VCaP (cell line): Measurements from ENCODE around the gene CD72.

Source experiments
- H3K27ac ChIP-seq: fragments of 450-650 bp; 2 replicates; pipeline ENCODE4 v1.5.1; 2017
- TF ChIP-seq, protein P1 (sequence below): fragments of 450-650 bp; conservative IDR thresholded peaks from 2 replicates; pipeline ENCODE4 v1.5.1; 2017; ENCODE audit warnings: mild to moderate bottlenecking, moderate library complexity

The CD72 gene

GRCh38 chr9:35579130-35579529 lies 39.1 kb downstream of the CD72 start:
- TF ChIP-seq, protein P1, sequence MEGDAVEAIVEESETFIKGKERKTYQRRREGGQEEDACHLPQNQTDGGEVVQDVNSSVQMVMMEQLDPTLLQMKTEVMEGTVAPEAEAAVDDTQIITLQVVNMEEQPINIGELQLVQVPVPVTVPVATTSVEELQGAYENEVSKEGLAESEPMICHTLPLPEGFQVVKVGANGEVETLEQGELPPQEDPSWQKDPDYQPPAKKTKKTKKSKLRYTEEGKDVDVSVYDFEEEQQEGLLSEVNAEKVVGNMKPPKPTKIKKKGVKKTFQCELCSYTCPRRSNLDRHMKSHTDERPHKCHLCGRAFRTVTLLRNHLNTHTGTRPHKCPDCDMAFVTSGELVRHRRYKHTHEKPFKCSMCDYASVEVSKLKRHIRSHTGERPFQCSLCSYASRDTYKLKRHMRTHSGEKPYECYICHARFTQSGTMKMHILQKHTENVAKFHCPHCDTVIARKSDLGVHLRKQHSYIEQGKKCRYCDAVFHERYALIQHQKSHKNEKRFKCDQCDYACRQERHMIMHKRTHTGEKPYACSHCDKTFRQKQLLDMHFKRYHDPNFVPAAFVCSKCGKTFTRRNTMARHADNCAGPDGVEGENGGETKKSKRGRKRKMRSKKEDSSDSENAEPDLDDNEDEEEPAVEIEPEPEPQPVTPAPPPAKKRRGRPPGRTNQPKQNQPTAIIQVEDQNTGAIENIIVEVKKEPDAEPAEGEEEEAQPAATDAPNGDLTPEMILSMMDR: no peak
- no peak overlapping the region for H3K27ac ChIP-seq

DNA sequence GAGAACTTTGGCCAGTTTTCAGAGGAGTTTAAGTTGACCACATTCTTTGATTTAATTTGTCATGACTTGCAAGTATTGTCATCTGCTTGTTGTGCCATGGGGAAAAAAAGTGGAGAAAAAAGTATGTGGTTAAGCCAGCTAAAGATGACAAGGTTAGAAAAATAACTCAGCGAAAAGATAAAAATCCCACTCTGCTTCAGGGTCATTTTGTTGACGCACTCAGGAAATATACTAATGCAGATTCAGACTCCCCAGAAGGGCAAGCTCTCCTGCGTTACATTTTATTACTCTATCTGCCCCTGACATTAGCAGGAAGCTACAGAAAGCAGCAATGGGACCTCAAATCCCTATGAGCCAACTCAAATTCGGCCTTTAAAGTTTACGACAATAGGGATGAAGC lies 40.7 kb downstream of the CD72 start:
- TF ChIP-seq, protein P1: no peak
- no peak overlapping the region for H3K27ac ChIP-seq

GRCh38 chr9:35575478-35575877 lies 42.7 kb downstream of the CD72 start:
- TF ChIP-seq, protein P1: no peak
- no peak overlapping the region for H3K27ac ChIP-seq

DNA sequence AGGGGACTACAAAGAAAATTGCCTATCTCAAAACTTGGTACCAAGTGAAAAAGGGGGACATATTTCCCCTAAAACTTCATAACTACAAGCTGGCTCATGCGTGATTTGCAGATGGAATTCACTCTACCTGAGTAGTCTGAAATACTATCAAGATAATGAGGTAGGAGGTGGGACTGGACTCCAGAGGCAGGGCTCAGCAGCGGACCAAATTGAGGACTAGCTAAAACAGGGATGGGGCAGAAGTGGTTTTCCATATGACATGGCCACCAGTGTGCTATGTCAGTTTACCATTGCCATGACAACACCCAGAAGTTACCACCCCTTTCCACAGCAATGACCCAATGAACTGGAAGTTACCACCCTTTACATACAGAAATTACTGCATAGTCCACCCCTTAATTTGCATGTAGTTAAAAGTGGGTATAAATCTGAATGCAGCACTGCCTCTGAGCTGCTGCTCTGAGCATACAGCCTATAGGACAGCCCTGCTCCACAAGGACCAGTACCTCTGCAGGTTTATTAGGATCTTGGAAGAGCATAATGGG lies 43.6 kb downstream of the CD72 start:
- TF ChIP-seq, protein P1: no peak

GRCh38 chr9:35570709-35571504 lies 47.3 kb downstream of the CD72 start:
- TF ChIP-seq, protein P1: no peak
- H3K27ac ChIP-seq: no peak overlapping the region

More for the DNA sequence above, 43.6 kb downstream of the CD72 start:
- H3K27ac ChIP-seq: no peak overlapping the region

DNA sequence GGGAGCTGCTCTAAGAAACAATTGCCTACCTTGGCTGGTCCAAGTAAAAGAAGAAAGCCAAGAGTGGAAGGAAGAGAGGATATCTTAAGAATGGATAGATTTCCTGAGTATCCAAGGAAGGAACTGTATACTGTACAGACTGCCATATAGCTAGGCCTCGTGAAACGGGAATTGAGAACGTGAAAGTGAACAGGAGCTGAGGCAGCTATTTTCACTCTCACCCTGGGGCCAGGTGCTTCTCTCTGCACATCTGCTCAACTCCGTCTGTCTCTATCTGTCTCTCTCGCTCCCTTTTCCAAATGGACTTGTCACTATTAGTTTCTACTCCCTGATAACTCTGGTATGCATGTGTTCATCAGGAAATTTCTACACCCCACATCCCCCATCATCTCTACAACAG lies 49.0 kb downstream of the CD72 start:
- TF ChIP-seq, protein P1: no peak
- H3K27ac ChIP-seq: no peak overlapping the region

- TF ChIP-seq, protein P1: no peak
- H3K27ac ChIP-seq: no peak overlapping the region
Measured at GRCh38 chr9:35568196-35568595, 50.0 kb downstream of the CD72 start.
